ENCODE data around the gene USP33. TPM values are rescaled to one million over a fixed set of nuclear protein-coding genes. Genes with fewer than 3 reads are reported as not detected.

USP33 gene
- total and polyA plus RNA-seq, 2 of the 13 experiments (the other 11 are each of a cell fraction or from before 2014, with no cell fraction given), result 32.0 to 49.1 TPM

- WGBS (ENCODE audit: low lambda C conversion rate), result 95% methylated on average over 3 of the region's 3 CpGs
- ChIA-PET CTCF (ENCODE audit: low intra/inter-chr PET ratio, low total read pairs) (no interaction called here), POLR2A (no interaction called here)
- FAIRE-seq (no peak), ATAC-seq (no peak), DNase-seq (ENCODE audit: low spot score) (no peak)
- Histone ChIP-seq H3K27me3 (ENCODE audit: control insufficient read depth in 1 of 2, insufficient read depth in 2 of 2, low read length in 2 of 2) (no peaks in the 10 kb centered on the region), H3K9ac (ENCODE audit: insufficient read depth, low read depth, low read length) (no peak overlapping the region), H3K4me1 (ENCODE audit: insufficient read depth, low read length) (no peaks in the 10 kb centered on the region), H3K4me2 (ENCODE audit: low read depth, low read length) (no peak overlapping the region), H3K9me3 (ENCODE audit: low read length) (no peaks in the 10 kb centered on the region), H3K79me2 (ENCODE audit: insufficient read depth, low read length) (no peaks in the 10 kb centered on the region), H3K27ac (ENCODE audit: extremely low read length, insufficient read depth, low read length) (no peak overlapping the region), H2AFZ (ENCODE audit: low read length) (no peak overlapping the region), H4K20me1 (ENCODE audit: insufficient read depth, low read length) (no peaks in the 10 kb centered on the region), H3K36me3 (replicated peaks in 1 of 2; ENCODE audit: control insufficient read depth in 1 of 2, insufficient read depth in 2 of 2, low read length in 2 of 2) (peaks cover 1 to 30% of the 10 kb centered on the region in 2 experiments; a peak in 4 of 5 replicates), H3K4me3 (replicated peaks in 1 of 3; ENCODE audit: insufficient read depth in 1 of 3, low read depth in 2 of 3, low read length in 3 of 3) (no peak overlapping the region)
- in situ Hi-C loops (cut with HindIII; ENCODE audit: extremely low pct_ligation_motif_present, low pct_unique_long_range_greater_than_20kb), result no loop called here
- intact Hi-C loops (cut with micrococcal nuclease; ENCODE audit: unreplicated experiment), result no loop called here
- BruUV-seq (replicated peaks), result no TSS peak
- TF ChIP-seq ZNF496 (CRISPR knock-in tag; IDR thresholded peaks at IDR 0.05; ENCODE audit: insufficient replicate concordance) (no peak), FOXP1 (IDR thresholded peaks at IDR 0.05) (no peak), FOXP1 (CRISPR knock-in tag; IDR thresholded peaks at IDR 0.05) (no peak), BORCS8-MEF2B (CRISPR knock-in tag; IDR thresholded peaks at IDR 0.05) (no peak), ZNF83 (CRISPR knock-in tag; IDR thresholded peaks at IDR 0.05; ENCODE audit: borderline replicate concordance) (no peak), THAP9 (CRISPR knock-in tag; IDR thresholded peaks at IDR 0.05; ENCODE audit: borderline replicate concordance) (no peak), BRD4 (CRISPR knock-in tag; IDR thresholded peaks at IDR 0.05) (no peak), ZNF556 (CRISPR knock-in tag; IDR thresholded peaks at IDR 0.05; ENCODE audit: borderline replicate concordance) (no peak), ZNF562 (CRISPR knock-in tag; IDR thresholded peaks at IDR 0.05; ENCODE audit: borderline replicate concordance) (no peak), NFE2L2 (IDR thresholded peaks at IDR 0.05; ENCODE audit: low read length) (no peak)
Observed at GRCh38 chr1:77709727-77710126, 49.9 kb downstream of the USP33 start.
